ENCODE results near the gene ARPC3.
"Not testable (repeated sequence)": the region's sequence is repeated elsewhere in the genome, so short reads cannot be mapped to it uniquely, and the experiment has no call there.

The ARPC3 gene

GRCh38 chr12:110410086-110410485 lies 40.1 kb downstream of the ARPC3 start:
- DNase-seq: not testable (repeated sequence)

GRCh38 chr12:110405126-110405662 lies 44.9 kb downstream of the ARPC3 start:
- not testable (repeated sequence) for DNase-seq

GRCh38 chr12:110403976-110404682 lies 46.0 kb downstream of the ARPC3 start:
- peak; percentile 46 for DNase-seq

GRCh38 chr12:110403146-110403975 lies 46.8 kb downstream of the ARPC3 start, which contains the start of gene ANAPC7:
ANAPC7 (minus strand) TSS chr12:110403708; CDS start chr12:110403627, 81 bp downstream.
- DNase-seq: peak; percentile 80
